NCI-H460 (cell line): ENCODE data around the gene NUP88. TPM values are rescaled to one million over a fixed set of nuclear protein-coding genes. Genes with fewer than 3 reads are reported as not detected.

Experiments used
- DNase-seq: peaks from one replicate; pipeline ENCODE4 v3.0.0-alpha.2; 2016; ENCODE audit warnings: low read depth; ENCODE audit errors: extremely low read depth
- total RNA-seq: library from RNA; depleted of rRNA; stranded (reverse); fragments of >200 nt; shearing (Covaris generic); gene quantifications from 2 replicates; pipeline ENCODE4 v1.2.3, GENCODE V29; 2014

Gene NUP88
- total RNA-seq, 1 experiment from 2014 or later = 219 TPM

DNA sequence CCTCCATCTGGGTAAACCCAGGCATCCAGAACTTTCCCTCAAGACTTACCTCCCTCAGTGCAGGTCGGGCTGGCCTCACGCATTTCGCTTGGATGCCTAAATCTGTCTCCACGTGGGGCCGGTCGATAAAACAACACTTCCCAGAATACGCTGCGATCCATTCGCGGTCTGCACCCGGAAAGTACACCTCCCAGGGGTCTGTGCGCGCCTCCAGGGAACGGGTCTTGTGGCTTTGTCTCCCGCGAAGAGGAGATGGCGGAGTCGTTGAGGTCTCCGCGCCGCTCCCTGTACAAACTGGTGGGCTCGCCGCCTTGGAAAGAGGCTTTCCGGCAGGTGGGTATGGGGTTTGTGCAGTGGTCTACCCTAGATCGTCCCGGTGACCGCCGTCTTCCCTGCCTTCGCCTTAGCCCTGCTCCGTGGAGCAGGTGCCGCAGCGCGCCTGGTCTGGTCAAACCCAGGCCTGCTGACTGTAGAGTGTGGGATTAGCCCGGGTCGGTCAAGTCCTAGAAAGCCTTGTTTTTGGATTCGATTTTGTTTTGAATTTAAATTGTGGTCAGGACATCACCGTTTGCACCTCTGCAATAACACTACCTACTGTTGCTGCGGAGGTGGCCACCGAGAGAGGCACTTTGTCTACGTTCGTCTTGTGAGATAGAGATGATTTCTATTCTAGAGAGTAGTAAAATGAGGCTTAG, 644 bp upstream of the NUP88 start, which contains the start of gene RPAIN:
Gene RPAIN (plus strand): TSS at position 224 of the 695 bp plus-strand sequence. CDS start 29 bp downstream, at position 253.
- peak; percentile 81 for DNase-seq

GRCh38 chr17:5418858-5419355, 555 bp downstream of the NUP88 start:
- no peak for DNase-seq

DNA sequence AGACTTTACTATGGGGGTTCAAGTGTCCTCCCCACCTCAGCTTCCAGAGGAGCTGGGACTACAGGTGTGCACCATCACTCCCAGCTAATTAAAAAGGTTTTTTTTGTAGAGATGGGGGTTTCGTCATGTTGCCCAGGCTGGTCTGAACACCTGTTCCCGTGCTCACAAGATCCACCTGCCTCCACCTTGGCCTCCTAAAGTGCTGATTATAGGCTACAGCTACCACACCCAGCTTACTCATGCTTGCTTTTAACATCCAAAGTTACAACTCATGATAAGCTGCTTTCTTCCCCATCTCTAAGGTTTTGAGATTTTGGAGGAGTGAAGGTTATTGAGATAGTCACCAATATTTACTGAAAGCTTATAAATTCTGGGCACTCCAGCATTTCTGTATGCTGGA, 2.6 kb downstream of the NUP88 start:
- DNase-seq = no peak

DNA sequence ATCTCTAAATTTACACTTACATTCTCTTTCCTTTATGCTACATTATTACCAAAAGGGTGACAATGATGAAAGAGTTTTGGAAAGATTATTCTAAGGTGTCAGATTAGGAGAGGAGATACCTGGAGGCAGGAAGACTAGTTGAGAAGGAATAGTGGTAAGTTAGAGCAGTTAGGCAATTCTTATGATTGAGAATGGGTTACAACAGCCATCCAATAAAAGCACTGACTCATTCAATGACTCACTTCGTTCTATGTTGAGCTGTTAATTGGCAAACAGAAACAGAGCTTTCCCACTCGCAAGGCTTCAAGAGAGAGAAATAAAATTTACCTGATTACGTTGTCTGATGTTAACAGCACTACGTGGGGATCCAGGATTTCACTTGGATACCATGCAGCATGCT, 5.8 kb downstream of the NUP88 start:
- peak; percentile 90 for DNase-seq

GRCh38 chr17:5410594-5411272, 8.7 kb downstream of the NUP88 start:
- no peak for DNase-seq

DNA sequence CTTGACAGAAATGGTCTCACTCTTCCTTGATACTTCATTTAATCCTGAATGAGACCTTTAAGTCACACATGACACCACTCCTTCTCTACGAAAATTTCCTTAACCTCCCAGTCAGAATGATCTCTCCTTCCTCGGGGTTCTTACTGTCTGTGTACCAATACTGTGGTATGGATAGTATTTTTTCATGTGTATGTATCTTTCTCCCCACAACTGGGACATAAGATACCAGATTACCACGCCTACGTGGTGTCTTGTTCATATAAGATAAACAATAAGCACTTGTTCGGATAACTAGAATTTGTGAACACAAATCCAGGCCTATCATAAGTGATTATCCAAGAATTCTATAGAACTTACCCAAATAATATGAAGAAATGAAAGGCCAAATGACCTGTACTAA, 11.3 kb downstream of the NUP88 start:
- no peak for DNase-seq

DNA sequence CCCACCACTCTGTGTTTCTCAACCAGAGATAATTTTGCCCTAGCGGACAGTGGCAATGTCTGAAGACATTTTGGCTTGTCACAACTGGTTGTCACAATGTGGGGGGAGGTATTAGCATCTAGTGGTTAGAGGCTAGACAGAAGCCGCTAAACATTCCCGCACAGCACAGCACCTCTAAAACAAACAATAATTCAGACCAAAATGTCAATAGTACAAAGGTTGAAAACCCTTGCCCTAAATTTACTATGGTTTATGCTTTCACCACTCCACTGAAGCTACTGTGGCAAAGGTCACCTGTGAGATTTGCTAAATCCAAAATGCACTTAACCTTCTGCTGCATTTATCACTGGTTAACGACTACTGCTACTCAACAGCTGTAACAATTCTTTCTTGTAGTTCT, 14.1 kb downstream of the NUP88 start:
- no peak for DNase-seq

- no peak for DNase-seq
Observed at GRCh38 chr17:5399767-5400166, 19.7 kb downstream of the NUP88 start.

- no peak for DNase-seq
Observed at GRCh38 chr17:5396612-5397011, 22.9 kb downstream of the NUP88 start.

GRCh38 chr17:5391678-5392077, 27.8 kb downstream of the NUP88 start:
- DNase-seq = no peak

DNA sequence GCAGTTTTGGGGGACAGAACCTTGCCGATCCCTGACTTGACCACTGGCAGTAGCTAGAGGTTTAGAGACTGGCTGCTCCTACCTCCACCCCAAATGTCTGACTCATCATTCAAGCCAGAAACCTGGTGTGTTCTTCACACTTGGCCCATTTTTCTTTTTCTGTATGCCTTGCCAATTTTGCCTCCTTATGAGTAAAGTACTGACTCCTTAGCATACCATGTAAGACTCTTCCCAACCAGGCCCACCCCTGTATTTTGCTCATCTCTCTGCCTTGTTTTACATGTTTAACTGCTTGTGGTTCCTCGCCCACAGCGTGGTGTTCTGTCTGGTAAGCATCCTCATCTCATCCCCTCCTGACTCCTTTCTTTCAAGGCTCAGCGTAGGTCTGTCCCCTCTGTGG, 37.9 kb downstream of the NUP88 start:
- no peak for DNase-seq

DNA sequence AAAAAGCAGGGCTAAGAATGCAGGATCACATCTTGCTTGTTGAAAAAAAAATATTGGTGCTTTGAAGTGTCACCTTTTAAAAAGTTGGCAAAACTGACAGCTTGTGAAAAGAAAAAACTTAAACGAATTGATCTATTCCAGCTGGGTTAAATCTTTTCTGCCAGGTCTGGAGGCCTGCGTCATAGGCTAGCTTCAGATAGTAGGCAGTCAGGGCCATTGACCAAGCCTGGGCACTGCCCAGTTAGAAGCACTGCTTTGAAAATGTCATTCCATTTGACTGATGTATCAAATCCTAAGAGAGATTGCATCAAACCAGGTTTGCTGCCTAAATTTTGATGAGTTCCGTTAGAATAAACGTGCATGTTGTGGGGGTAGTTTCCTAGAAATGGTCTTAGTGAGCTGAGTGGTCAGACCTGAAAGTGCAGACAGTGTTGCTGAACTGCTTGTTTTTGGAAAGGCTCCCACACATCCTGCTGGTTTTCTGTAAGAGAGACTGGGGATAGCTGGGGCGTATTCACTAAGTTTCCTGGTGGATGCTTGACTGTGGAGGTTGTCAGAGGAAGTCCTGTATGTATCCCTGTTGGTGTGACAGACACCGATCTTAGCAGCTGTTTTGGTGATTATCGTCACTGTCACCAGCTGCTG, 38.8 kb downstream of the NUP88 start:
- no peak for DNase-seq

DNA sequence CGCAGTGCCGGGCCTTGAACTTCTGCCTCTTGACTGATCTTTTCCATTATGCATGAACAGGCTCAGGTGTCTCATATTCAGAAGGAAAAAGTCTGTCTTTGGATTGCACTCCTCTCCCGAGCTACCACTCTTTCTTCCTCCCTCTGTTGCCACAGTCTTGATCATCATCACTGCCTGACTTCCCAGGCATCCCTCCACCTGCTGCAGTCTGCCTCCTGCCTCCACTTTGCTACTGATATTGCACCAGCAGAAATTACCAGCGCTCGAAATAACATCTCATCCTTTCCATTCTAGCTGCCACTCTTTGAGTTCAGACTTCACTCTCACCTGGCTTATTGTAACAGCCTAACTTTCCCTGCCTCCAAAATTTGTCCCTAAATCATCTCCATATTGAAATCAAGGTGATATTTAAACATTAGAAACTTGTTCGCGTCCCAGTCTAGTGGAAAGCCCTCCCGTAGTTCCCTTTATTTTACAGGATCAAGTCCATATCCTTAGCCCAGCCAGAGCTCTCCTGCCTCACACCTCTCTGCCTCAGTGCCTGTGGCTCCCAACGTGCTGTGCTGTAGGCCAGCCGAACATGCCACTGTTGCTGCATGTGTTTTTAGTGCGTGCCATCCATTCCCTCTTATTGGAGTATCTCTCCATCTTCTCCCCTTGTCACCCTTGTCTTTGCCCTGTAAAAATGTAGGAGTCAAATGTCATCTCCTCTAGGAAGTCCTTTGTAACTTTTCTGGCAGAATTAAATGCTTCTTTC, 39.9 kb downstream of the NUP88 start:
- DNase-seq = no peak

DNA sequence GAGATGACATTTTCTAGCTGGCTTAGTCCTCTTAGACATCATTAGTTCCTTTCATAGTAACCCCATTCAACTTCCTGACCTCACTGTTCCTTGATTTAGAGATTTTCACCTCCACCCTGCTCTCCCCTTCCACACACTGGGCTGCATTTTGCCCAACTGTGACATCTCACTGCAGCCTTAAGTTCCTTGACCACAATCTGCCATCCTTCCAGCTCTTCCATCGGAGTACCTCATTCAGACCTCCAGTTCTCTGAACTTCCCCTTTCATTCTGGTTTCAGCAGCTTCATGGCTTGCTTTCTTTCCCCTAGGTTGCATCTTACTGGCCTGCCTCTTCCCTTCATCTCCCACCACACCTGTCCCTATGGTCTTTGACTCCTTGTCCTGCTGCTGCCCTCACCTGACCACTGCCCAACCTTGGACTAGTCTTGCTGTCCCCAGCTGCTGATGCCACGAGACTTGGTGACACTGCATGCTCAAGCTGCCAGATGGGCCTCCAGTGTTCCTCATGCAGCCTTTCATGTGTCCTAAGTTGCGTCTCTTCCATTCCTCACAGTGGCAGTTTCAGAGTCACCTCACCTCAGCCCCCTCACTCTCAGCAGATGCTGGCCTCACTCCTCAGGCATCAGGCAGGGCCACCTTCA, 40.8 kb downstream of the NUP88 start:
- no peak for DNase-seq

DNA sequence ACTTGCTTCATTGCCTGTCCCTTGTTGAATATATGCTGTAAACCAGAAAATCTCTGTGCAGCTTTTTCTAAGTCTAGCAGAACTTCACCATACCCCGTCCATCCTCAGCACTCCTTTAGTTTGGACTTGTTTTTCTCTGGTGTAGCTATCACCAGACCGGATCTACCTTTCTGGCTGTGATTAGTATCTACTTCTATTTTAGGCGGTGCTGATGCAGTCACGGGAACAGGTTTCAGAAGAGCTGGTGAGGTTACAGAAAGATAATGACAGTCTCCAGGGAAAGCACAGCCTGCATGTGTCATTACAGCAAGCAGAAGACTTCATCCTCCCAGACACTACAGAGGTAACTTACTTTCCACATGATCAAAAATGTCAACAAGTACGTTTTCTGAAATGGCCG, 46.4 kb downstream of the NUP88 start:
- no peak for DNase-seq

DNA sequence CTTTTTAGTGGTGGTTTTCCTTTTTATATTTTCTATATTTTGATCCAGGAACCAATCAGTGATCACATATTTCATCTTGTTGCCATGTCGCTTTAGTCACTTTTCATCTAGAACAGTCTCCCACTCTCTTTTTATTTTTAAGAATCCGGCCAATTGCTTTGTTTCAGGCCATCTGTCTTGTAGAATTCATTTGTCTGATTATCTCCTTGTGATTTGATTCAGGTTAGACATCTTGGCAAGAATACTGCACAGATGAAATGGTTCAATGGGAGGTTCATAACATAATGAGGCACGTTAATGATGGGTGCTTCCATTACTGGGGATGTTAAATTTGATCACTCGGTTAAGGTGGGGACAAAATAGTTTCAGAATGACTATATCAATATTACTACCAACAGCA, 49.1 kb downstream of the NUP88 start:
- no peak for DNase-seq

DNA sequence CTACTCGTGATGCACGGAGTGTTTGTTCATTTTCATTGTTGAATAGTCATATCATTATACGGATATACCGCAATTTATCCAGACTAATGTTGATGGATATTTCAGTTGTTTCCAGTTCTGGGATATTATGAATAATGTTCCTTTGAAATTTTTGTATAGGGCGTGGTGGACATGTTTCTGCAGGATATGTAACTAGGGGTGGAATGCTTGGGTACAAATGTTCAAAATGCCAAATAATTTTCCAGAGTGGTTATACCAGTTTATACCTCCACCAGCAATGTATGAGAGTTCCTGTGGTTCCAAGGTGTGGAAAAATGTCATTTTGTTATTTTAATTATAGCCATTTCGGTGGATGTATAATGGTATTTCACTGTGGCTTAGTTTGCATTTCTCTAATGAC, 53.6 kb downstream of the NUP88 start:
- DNase-seq = no peak

- DNase-seq = no peak
Observed at GRCh38 chr17:5364696-5365095, 54.8 kb downstream of the NUP88 start.

DNA sequence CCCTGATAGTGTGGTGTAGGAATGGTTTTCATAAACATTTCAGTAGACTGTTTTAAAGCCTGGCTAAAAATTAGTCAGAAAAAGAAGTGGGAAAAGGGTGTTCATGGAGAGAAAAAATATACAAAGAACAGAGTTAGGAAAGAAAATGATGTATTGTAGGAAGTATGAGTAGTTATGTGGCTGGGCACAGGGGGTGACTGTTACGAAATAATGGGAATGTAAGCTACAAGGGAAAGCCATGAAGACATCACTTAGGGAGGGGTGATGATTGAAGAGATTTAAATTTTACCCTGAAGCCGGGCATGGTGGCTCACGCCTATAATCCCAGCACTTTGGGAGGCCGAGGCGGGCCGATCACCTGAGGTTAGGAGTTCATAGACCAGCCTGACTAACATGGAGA, 55.3 kb downstream of the NUP88 start:
- no peak for DNase-seq

- no peak for DNase-seq
Observed at GRCh38 chr17:5362162-5362811, 57.2 kb downstream of the NUP88 start.
